OCI-LY1 (cell line): ENCODE results near the gene KDM3B.

Experiments
- CTCF ChIP-seq: fragments of 200-600 bp; sonication (generic), shearing (Covaris generic); IDR thresholded peaks from 2 replicates; pipeline ENCODE4 v1.5.1; 2017; ENCODE audit warnings: mild to moderate bottlenecking, antibody characterized with exemption, low read length, moderate library complexity, mixed read lengths
- EZH2 ChIP-seq: fragments of 200-600 bp; sonication (generic), shearing (Covaris generic); IDR thresholded peaks from 2 replicates; pipeline ENCODE4 v1.8.0; 2017; ENCODE audit warnings: borderline replicate concordance, mixed run types, mild to moderate bottlenecking, antibody characterized with exemption, low read length, moderate library complexity, mixed read lengths

- no peak for TF ChIP-seq EZH2
- no peak for TF ChIP-seq CTCF
Observed at GRCh38 chr5:138346889-138347288, 5.6 kb upstream of the KDM3B start.
